ENCODE results near the gene NLRP5.
"Not testable (repeated sequence)": the region's sequence is repeated elsewhere in the genome, so short reads cannot be mapped to it uniquely, and the experiment has no call there.

The NLRP5 gene

DNA sequence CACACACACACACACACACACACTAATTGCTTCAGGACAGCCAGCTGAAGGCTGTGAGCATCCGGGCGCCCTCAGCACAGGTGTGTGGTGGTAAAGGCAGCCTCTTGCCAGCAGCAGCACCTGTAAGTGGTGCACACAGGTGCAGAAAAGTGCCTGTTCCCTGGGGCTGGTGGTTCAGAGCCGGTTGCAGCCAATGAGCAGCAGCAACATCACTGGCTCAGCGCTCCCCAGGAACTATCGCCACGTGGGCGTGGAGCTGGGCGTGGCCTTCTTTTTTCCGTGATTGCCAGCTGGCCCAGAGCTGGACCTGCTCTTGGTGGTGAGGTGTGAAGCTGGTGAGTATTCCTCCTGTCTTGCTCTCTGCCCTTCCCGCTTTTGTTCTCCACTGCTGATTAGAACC lies at the start of gene NLRP5:
Gene NLRP5 (plus strand): TSS at position 289 of the 400 bp plus-strand sequence.
- no peak for DNase-seq (ENCODE audit: low spot score)

DNA sequence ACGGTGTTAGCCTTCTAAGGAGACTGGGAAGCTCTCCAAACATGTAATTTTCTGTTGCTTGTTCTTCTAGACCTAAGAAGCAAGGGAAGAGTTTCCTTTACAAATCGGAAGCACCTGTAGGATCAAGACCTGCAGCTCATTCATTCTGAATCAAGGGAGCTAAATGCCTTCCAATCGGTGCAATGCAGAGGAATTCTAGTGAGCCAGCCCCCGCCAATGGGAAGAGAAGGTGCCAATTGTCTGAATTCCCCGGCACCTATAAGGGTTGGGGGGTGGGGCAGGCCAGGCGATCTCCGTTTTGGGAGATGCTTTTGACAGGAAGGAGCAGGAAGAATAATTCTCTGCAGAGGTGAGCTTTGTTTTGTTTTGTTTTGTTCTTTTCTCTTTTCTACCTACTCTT lies 47.4 kb upstream of the NLRP5 start:
- DNase-seq (ENCODE audit: low spot score): no peak

- no peak for DNase-seq (ENCODE audit: low spot score)
Measured at GRCh38 chr19:55940306-55940705, 46.3 kb upstream of the NLRP5 start.

- DNase-seq (ENCODE audit: low spot score): no peak
Measured at GRCh38 chr19:55947532-55947931, 39.0 kb upstream of the NLRP5 start, which contains the start of gene NLRP8. NLRP8 (plus strand) TSS chr19:55947832.

DNA sequence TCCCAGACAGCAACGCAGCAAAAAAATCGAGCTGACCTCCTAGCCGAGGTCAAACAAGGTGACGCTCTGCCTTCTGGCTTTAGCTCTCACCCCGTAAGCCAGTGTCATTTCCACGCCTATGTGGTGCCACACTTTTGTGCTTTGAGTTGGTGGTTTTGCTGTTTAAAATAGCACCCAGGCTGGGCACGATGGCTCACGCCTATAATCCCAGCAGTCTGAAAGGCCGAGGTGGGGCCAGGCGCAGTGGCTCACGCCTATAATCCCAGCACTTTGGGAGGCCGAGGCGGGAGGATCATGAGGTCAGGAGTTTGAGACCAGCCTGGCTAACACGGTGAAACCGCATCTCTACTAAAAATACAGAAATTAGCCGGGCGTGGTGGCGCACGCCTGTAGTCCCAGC lies 36.0 kb upstream of the NLRP5 start:
- DNase-seq (ENCODE audit: low spot score): not testable (repeated sequence)

GRCh38 chr19:55956431-55956830 lies 30.1 kb upstream of the NLRP5 start:
- DNase-seq (ENCODE audit: low spot score): no peak

DNA sequence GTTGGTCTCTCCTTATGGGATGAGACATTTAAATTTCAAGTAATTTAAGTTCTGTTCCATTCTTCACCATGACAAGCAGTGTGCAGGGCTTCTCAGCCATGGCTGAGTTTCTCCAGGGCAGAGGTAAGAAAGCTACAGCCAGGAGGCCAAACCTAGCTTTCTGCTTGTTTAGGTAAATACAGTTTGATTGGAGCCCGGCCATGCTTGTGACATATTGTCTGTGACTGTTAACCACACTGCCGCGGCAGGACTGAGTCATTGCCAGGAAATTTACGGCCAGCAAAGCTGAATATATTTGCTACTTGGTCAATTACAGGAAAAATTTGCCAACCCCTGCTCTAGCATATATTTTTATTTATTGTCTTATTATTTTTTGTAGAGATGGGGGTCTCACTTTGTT lies 28.2 kb upstream of the NLRP5 start:
- DNase-seq (ENCODE audit: low spot score): no peak

- no peak for DNase-seq (ENCODE audit: low spot score)
Measured at GRCh38 chr19:55959996-55960675, 26.4 kb upstream of the NLRP5 start.

DNA sequence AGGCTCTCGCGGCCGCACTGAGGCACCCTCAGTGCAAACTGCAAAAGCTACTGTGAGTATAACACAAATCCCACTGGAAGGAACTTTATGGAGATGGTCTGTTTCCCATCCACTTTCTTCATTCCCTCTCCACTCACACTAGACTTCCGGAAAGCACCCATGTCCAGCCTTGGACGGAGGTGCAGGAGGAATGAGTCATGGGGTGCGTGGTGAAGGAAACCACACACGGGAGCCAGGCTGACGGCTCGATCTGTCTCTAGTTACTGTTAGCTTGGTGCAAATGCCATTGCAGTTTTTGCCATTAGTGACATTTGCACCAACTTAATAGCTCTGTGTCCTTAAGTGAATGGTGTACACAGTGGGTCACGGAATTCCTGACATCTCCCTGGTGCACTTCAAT lies 24.4 kb upstream of the NLRP5 start:
- no peak for DNase-seq (ENCODE audit: low spot score)

DNA sequence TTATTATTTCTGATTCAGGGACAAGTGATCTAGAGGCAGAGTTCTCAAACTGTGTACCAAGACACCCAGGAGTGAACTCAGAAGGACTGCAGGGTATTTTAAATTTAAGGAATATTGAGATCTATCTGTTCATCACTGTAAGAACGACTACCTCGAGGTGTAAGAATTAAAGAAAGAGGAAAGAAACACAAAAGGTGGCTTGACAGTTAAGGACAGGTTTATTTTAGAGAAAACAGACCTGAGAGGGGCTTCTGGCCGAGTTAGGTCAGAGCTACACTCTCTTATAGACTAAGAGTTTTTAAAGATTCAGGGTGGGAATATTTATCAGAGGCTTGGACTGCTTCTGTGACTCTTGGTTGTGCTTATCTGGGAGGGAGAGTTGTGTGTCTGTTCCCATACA lies 12.6 kb upstream of the NLRP5 start:
- no peak for DNase-seq (ENCODE audit: low spot score)

DNA sequence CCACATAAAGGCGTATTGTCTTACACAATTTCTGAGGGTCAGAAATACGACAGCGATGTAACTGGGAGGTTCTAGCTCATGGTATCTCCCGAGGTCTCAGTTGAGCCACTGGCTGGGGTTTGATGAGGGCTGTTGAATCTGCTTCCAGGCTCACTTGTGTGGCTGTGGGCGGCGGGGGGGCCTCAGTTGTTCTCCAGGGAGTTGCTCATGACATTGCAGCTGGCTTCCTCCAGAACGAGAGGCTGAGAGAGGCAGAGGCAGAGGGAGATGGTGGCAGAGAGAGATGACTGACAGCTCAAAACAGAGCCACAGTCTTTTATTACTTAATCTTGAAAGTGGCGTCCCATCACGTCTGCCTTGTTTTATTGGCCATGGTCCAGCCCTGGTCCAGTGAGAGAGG lies 6.2 kb upstream of the NLRP5 start:
- no peak for DNase-seq (ENCODE audit: low spot score)

- no peak for DNase-seq (ENCODE audit: low spot score)
Measured at GRCh38 chr19:55985254-55985653, 1.3 kb upstream of the NLRP5 start.

DNA sequence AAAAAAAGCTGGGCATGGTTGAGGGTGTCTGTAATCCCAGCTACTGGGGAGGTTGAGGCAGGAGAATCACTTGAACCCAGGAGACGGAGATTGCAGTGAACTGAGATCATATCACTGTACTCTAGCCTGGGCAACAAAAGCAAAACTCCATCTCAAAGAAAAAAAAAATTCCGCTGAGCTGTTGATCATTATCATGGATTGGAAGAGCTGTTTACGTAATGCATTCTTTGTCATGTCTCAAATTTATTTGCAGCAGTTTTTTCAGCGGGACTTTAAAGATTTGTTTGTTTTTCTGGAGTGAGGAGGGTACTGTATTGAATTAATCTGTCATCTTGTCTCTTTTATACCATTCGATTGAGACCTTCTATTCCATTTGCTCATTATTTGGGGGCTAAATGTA lies 4.3 kb downstream of the NLRP5 start:
- DNase-seq (ENCODE audit: low spot score): no peak

- DNase-seq (ENCODE audit: low spot score): no peak
Measured at GRCh38 chr19:55993492-55993891, 6.9 kb downstream of the NLRP5 start.

GRCh38 chr19:56014765-56015164 lies 28.2 kb downstream of the NLRP5 start:
- no peak for DNase-seq (ENCODE audit: low spot score)

DNA sequence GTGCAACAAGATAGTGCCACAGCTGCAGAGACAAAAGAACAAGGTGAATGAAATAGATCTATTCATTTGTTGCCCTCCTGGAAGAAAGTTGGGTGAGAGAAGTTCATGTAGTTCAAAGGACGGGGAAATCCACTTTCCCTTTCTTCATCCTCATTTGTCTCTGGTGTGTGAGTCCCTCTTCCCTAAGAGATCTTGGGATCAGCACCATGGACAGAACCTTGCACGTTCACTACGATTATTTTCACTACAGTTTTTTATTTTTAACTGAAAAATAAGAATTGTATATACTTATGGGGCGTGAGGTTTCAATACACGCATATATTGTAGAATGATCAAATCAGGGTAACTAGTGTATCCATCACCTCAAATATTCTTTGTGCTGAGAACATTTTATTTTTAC lies 29.2 kb downstream of the NLRP5 start:
- no peak for DNase-seq (ENCODE audit: low spot score)

- DNase-seq (ENCODE audit: low spot score): not testable (repeated sequence)
Measured at GRCh38 chr19:56019325-56019724, 32.8 kb downstream of the NLRP5 start.

- DNase-seq (ENCODE audit: low spot score): not testable (repeated sequence)
Measured at GRCh38 chr19:56020355-56020975, 33.9 kb downstream of the NLRP5 start.

DNA sequence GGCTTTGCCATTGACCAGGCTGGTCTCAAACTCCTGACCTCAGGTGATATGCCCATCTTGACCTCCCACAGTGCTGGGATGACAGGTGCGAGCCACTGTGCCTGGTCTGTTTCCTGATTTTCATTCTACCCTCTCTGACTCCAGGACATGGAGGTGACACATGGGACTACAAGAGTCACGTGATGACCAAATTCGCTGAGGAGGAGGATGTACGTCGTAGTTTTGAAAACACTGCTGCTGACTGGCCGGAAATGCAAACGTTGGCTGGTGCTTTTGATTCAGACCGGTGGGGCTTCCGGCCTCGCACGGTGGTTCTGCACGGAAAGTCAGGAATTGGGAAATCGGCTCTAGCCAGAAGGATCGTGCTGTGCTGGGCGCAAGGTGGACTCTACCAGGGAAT lies 40.2 kb downstream of the NLRP5 start:
- no peak for DNase-seq (ENCODE audit: low spot score)

- no peak for DNase-seq (ENCODE audit: low spot score)
Measured at GRCh38 chr19:56053596-56053995, 67.0 kb downstream of the NLRP5 start.

DNA sequence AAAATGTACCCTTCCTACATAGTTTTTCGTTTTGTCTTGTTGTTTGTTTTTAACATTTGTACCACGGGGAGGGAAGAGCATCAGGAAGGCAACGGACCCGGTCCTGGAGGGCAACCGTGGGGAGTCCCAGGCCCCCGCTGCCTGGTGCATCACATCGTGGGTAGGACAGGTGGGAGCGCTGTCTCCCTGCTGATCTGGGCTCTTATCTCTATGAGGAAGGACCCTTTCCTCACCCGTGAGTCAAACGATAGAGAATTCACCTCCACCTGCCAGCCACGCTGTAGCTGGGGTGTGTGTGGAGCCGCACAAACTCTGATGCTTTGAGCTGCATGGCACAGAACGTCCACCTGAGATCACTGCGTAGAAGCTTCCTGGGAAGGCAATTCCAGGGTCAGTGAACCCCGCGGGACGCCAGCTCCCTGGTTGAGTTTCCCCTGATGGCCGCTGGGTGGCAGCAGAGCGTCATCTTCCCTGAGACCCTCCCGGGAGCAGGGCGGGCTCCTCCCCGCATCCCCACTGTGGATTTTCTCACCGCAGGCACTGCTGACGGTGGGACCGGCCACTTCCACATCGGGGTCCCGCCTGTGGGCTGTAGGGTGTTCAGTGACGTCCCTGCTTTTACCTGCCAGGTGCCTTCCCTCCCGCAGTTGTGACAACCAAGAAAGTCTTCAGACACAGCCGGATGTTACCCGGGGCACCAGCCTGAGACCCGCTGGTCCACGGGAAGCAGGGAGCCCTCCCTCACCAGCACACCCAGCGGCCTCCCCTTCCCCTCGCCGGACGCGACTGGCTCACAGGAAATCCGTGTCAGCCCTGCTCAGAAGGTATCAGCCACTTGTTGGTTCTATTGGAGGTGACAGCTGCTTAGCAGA lies 79.8 kb downstream of the NLRP5 start:
- peak; percentile 62 for DNase-seq (ENCODE audit: low spot score)

- no peak for DNase-seq (ENCODE audit: low spot score)
Measured at GRCh38 chr19:56069642-56070041, 83.1 kb downstream of the NLRP5 start.

- DNase-seq (ENCODE audit: low spot score): no peak
Measured at GRCh38 chr19:56071151-56071550, 84.6 kb downstream of the NLRP5 start.
